HG02759 (cell line): ENCODE results near the gene CRAMP1.

Experiments
- ATAC-seq: cut with Tn5 transposase; IDR thresholded peaks from one replicate; pipeline ENCODE4 v1.9.1; 2021; ENCODE audit warnings: mild to moderate bottlenecking, moderate library complexity; ENCODE audit not compliant: unreplicated experiment

Gene CRAMP1, protein sequence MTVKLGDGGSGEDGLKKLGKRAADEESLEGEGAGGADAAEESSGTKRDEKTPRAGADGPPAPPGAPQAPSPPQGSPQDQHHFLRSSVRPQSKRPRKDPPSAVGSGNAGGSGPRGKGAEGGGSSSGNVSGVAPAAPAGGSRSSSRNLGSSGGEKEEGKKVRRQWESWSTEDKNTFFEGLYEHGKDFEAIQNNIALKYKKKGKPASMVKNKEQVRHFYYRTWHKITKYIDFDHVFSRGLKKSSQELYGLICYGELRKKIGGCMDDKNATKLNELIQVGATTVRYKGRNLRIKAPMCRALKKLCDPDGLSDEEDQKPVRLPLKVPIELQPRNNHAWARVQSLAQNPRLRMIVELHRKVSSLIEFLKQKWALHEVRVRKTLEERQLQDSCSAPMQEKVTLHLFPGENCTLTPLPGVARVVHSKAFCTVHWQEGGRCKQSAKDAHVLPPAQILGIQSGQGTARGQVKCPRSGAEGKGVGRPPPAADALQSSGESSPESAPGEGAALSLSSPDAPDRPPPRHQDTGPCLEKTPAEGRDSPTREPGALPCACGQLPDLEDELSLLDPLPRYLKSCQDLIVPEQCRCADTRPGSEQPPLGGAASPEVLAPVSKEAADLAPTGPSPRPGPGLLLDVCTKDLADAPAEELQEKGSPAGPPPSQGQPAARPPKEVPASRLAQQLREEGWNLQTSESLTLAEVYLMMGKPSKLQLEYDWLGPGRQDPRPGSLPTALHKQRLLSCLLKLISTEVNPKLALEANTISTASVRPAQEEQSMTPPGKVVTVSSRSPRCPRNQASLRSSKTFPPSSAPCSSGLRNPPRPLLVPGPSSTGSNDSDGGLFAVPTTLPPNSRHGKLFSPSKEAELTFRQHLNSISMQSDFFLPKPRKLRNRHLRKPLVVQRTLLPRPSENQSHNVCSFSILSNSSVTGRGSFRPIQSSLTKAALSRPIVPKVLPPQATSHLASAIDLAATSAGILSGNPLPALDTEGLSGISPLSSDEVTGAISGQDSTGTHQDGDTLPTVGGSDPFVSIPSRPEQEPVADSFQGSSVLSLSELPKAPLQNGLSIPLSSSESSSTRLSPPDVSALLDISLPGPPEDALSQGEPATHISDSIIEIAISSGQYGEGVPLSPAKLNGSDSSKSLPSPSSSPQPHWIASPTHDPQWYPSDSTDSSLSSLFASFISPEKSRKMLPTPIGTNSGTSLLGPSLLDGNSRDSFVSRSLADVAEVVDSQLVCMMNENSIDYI (N-terminal part only)

GRCh38 chr16:1612320-1613111 lies at the start of gene CRAMP1:
TSS of gene CRAMP1 (plus strand) at chr16:1612360. CDS start at chr16:1614640, 2,280 bp downstream.
- peak; percentile 1 for ATAC-seq

DNA sequence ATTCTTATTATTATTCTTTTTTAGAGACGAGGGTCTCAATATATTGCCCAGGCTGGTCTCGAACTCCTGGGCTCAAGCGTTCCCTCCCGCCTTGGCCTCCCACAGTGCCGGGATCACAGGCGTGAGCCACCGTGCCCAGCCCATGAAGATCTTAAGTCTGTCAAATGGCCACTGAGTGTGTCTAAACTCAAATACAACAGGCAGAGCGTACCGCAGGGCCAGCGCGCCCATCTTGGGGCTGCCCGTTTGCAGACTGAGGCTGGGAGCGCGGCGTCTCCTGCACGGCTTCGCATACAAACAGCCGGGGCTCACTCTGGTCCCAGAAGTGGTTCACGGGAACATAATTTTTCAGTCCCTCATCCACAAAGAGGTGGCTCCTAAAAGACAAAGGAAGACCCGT lies 48.4 kb upstream of the CRAMP1 start:
- no peak for ATAC-seq

GRCh38 chr16:1564325-1564724 lies 47.8 kb upstream of the CRAMP1 start:
- no peak for ATAC-seq

- no peak for ATAC-seq
These were observed 46.9 kb upstream of the CRAMP1 start for GRCh38 chr16:1565083-1565805.

GRCh38 chr16:1567988-1568387 lies 44.2 kb upstream of the CRAMP1 start:
- ATAC-seq, result no peak

DNA sequence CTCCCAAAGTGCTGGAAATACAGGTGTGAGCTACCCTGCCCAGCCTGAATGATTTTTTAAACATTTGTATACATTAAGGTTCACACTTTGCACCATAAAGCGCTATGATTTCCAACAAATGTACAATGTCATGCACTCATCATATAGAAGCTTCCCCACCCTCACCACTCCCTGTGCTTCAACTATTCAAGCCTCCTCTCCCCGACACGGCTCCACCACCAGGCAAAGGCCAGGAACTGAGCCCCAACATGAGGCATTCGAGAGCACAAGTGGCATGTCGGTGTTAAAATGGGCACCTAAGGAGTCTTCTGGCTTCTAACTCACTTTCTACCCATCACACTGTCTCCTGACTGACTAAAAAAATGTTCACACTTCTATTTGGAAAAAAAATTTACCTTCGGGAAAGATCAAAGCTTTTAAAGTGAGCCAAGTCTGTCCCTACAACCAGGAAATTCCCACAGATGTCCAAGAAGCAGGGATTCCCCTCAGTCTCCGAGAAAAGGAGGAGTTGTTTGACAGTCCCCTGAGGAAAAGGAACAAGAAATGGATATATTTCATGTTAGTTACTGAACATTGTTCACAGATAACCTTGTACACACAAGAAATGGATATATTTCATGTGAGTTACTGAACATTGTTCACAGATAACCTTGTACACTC lies 41.0 kb upstream of the CRAMP1 start:
- no peak for ATAC-seq

GRCh38 chr16:1572673-1573072 lies 39.5 kb upstream of the CRAMP1 start:
- ATAC-seq, result no peak

- ATAC-seq, result no peak
These were observed 38.9 kb upstream of the CRAMP1 start for GRCh38 chr16:1573301-1573700.

DNA sequence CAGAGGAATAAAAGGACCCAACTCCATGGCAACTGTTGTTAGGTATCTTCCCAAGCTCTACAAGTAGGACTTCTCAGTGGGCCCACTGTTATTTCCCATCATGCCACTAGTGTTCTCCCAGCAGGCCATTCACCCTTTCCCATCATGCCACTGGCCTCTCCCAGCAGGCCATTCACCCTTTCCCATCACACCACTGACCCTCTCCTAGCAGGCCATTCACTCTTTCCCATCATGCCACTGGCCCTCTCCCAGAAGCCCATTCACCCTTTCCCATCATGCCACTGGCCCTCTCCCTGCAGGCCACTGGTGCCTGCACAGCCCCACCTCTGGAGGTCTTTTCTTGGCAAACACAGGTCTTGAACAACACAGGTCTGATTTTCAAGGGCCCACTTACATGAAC lies 36.6 kb upstream of the CRAMP1 start:
- ATAC-seq, result no peak

GRCh38 chr16:1579214-1579613 lies 32.9 kb upstream of the CRAMP1 start:
- ATAC-seq, result no peak

GRCh38 chr16:1580256-1580655 lies 31.9 kb upstream of the CRAMP1 start:
- no peak for ATAC-seq

DNA sequence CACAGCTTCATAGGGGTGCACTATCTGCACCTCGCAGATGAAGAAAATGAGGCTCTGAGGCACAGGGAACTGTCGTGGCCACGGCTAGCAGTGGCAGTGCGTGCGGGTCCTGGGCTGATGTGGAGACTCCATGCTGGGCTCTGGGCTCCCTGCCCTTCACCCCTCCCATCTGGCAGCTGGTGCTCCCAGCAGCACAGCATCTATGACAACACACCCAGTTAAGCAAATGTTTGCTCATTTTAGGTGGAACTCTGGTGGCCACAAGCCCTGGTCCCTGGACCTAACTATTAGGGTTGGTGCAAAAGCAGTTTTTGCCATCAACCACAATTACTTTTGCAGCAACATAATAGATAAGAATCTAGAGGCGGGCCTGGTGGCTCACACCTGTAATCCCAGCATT lies 31.2 kb upstream of the CRAMP1 start:
- no peak for ATAC-seq

DNA sequence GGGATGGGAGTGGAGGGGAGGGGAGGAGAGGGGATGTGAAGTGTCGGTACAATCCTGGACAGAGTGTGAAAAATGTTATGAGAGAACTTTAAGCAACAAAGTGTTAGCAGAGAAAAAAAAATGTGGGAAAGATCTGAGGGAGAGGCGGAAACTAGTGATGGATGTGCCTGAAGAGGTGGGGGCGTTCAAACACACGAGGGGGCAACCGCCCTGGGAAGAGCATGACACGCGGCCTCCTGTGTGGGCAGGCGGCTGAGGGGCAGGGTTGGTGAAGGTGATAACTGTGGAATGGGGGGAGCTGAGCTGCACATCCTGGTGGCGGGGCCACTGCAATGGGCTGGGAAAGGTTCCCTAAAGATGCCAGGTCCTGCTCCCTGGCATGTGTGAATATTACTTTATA lies 30.4 kb upstream of the CRAMP1 start:
- no peak for ATAC-seq

GRCh38 chr16:1583180-1583579 lies 29.0 kb upstream of the CRAMP1 start:
- ATAC-seq, result no peak

DNA sequence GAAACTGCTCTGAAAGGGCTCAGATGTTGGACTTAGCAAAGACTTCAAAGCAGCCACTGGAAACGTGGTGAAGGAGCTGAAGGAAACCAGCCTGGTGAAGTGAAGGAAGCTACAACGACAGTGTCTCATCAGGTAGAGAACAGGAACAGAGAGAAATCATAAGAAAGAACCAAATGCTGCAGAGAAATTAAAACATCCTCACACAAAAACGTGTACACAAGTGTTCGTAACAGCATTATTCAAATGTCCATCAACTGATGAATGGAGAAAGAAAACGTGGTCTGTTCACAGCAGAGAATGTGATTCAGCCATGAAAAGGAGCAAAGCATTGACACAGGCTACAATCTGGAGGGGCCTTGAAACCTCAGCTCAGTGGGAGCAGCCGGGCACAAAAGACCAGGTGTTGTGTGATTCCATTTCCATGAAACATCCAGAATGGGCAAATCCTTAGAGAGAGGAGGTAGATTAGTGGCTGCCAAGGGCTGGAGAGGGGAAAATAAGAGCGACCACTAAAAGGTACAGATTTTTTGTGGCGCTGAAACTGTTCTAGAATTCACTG lies 27.2 kb upstream of the CRAMP1 start:
- ATAC-seq, result no peak

GRCh38 chr16:1590366-1590765 lies 21.8 kb upstream of the CRAMP1 start:
- ATAC-seq, result no peak

DNA sequence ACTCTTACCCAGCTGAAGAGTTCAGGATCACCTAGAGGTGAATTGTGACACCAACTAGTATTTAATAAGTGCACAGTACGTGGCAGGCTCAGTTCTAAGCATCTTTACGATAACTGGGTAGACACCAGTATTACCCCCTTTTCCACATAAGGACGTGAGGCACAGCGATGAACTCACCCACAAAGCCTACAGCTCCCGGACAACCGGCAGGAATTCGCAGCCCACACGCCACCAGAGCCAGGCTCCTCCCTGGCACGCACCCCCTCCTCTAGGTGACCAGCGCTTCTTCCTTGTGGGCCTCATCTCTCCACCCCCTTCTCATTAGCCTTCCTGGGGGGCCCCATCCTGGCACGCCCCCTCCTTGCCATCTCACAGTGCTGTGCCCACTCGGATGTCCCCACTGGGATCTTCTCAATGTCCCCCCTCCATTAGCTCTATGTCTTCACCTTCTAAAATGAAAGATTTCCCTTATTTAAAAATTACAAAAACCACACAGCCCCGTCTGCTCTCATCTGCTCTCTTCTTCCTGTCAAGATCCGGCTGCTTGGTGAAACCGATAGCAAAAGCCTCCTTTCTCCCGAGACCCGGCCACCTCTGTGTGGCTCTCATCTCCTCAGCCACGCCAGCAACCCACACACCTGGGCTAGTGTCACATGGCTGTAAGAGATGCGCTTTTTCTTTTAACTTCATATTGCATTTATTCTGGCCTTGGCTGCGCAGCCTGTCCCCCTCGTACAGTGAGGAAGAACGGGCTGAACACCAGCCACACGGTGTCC lies 21.0 kb upstream of the CRAMP1 start:
- no peak for ATAC-seq

- no peak for ATAC-seq
These were observed 19.7 kb upstream of the CRAMP1 start for GRCh38 chr16:1592446-1592845.
